Cardiac muscle cell (in vitro differentiated cells and primary cell): Measurements from ENCODE around the gene GCM1. TPM values are rescaled to one million over a fixed set of nuclear protein-coding genes. Genes with fewer than 3 reads are reported as not detected.

Experiments
- DNase-seq, 2 donors: peaks; one replicate each; pipeline versions ENCODE4 v3.0.0 to v3.0.0-alpha.2; 2010 to 2017; ENCODE audit warnings: low read depth in 1 of 2, low spot score in 1 of 2
- H3K27ac ChIP-seq: fragments of 200-600 bp; sonication (generic); 2 replicates; pipeline ENCODE4 v1.5.1; 2016
- H3K27me3 ChIP-seq: fragments of 200-600 bp; sonication (generic); 2 replicates; pipeline ENCODE4 v1.6.0; 2016; ENCODE audit warnings: control low read depth
- H3K36me3 ChIP-seq: fragments of 200-600 bp; sonication (generic); 2 replicates; pipeline ENCODE4 v1.5.1; 2016; ENCODE audit warnings: control low read depth
- H3K4me1 ChIP-seq: fragments of 200-600 bp; sonication (generic); 2 replicates; pipeline ENCODE4 v1.8.1; 2017; ENCODE audit warnings: low read depth, mild to moderate bottlenecking, mixed run types
- H3K4me3 ChIP-seq: fragments of 200-600 bp; sonication (generic); 2 replicates; pipeline ENCODE4 v1.5.1; 2016; ENCODE audit warnings: mild to moderate bottlenecking
- H3K9me3 ChIP-seq: fragments of 200-600 bp; sonication (generic); 2 replicates; pipeline ENCODE4 v1.5.1; 2017; ENCODE audit warnings: low read depth, mild to moderate bottlenecking, control low read depth
- CTCF ChIP-seq: IDR thresholded peaks from 2 replicates; pipeline ENCODE4 v1.5.1; 2012; ENCODE audit warnings: low read depth, mild to moderate bottlenecking, low read length
- polyA plus RNA-seq: library from polyadenylated mRNA; unstranded; fragments of >200 nt; fragmentation: Nextera tagmentation; extraction: Ambion mirVana; gene quantifications from 2 replicates; pipeline ENCODE4 v1.2.1, GENCODE V29; 2016
- total RNA-seq: library from RNA; depleted of rRNA; stranded (reverse); fragments of >200 nt; gene quantifications from 2 replicates; pipeline ENCODE4 v1.2.3, GENCODE V29; 2016

Gene GCM1
- total RNA-seq: 0.11 TPM in 1 of 2 replicates, not detected in the other
- polyA plus RNA-seq: not detected in 2 replicates

GRCh38 chr6:53148684-53149083 is at the start of gene GCM1:
GCM1 (minus strand) TSS chr6:53148841; CDS start chr6:53145632, 3,209 bp downstream.
- no peaks in the 10 kb centered on the region for H3K36me3 ChIP-seq
- H3K9me3 ChIP-seq: no peaks in the 10 kb centered on the region
- no peak within 1 kb of the TSS for H3K4me3 ChIP-seq
- H3K27me3 ChIP-seq: no peaks in the 10 kb centered on the region
- TF ChIP-seq CTCF: no peak
- H3K4me1 ChIP-seq: no peaks in the 10 kb centered on the region
- no peak within 1 kb of the TSS for H3K27ac ChIP-seq
- DNase-seq: no peak

- Histone ChIP-seq H3K4me3 (no peak overlapping the region), H3K4me1 (no peaks in the 10 kb centered on the region), H3K9me3 (no peaks in the 10 kb centered on the region), H3K27me3 (no peaks in the 10 kb centered on the region), H3K27ac (no peak overlapping the region), H3K36me3 (no peaks in the 10 kb centered on the region)
- no peak for TF ChIP-seq CTCF
- DNase-seq: no peak
These were observed 48.9 kb upstream of the GCM1 start for GRCh38 chr6:53197553-53197952.

GRCh38 chr6:53195048-53195447 is 46.4 kb upstream of the GCM1 start:
- H3K9me3 ChIP-seq: no peaks in the 10 kb centered on the region
- no peak for TF ChIP-seq CTCF
- no peak overlapping the region for H3K4me3 ChIP-seq
- H3K27ac ChIP-seq: no peak overlapping the region
- H3K27me3 ChIP-seq: no peaks in the 10 kb centered on the region
- no peaks in the 10 kb centered on the region for H3K36me3 ChIP-seq
- DNase-seq: no peak
- H3K4me1 ChIP-seq: no peaks in the 10 kb centered on the region

- no peak overlapping the region for H3K27ac ChIP-seq
- no peak overlapping the region for H3K4me3 ChIP-seq
- H3K27me3 ChIP-seq: no peaks in the 10 kb centered on the region
- DNase-seq: peak in 1 of 2 donors; percentile 13
- H3K9me3 ChIP-seq: no peaks in the 10 kb centered on the region
- no peaks in the 10 kb centered on the region for H3K36me3 ChIP-seq
- no peaks in the 10 kb centered on the region for H3K4me1 ChIP-seq
- no peak for TF ChIP-seq CTCF
These were observed 44.1 kb upstream of the GCM1 start for GRCh38 chr6:53192682-53193188.

GRCh38 chr6:53189554-53189953 is 40.9 kb upstream of the GCM1 start:
- no peak for TF ChIP-seq CTCF
- Histone ChIP-seq H3K9me3 (no peaks in the 10 kb centered on the region), H3K4me1 (no peaks in the 10 kb centered on the region), H3K4me3 (no peak overlapping the region), H3K27me3 (no peaks in the 10 kb centered on the region), H3K27ac (no peak overlapping the region), H3K36me3 (no peaks in the 10 kb centered on the region)
- peak in 1 of 2 donors; percentile 11 for DNase-seq

GRCh38 chr6:53188833-53189232 is 40.2 kb upstream of the GCM1 start:
- no peaks in the 10 kb centered on the region for H3K4me1 ChIP-seq
- no peak overlapping the region for H3K4me3 ChIP-seq
- no peaks in the 10 kb centered on the region for H3K9me3 ChIP-seq
- no peak for DNase-seq
- H3K27ac ChIP-seq: no peak overlapping the region
- H3K36me3 ChIP-seq: no peaks in the 10 kb centered on the region
- TF ChIP-seq CTCF: no peak
- no peaks in the 10 kb centered on the region for H3K27me3 ChIP-seq
